ENCODE results near the gene TEX29. TPM values are rescaled to one million over a fixed set of nuclear protein-coding genes. Genes with fewer than 3 reads are reported as not detected.

TEX29 gene
- total RNA-seq (2011; cell fraction: chromatin; rRNA removed; ENCODE audit: low replicate concordance) = not detected in 2 replicates
- not detected in 2 replicates for total RNA-seq (2011; cell fraction: nucleolus; rRNA removed)
- total RNA-seq (2011; cell fraction: nucleoplasm; rRNA removed) = not detected in 2 replicates
- total RNA-seq (2014; rRNA removed) (not detected in 2 replicates), total RNA-seq (2014; rRNA removed; fragmentation: Illumina TruSeq; extraction: Trizol) (not detected in 2 replicates), total RNA-seq (2015; rRNA removed; fragmentation: Illumina TruSeq; extraction: Trizol) (not detected in 2 replicates), total RNA-seq (2021) (not detected in 2 replicates), polyA plus RNA-seq (2011; rRNA removed) (0.11 TPM in 1 of 2 replicates, not detected in the other), polyA plus RNA-seq (2014; fragmentation: Illumina TruSeq; extraction: Trizol) (not detected in 2 replicates), polyA plus RNA-seq (2014; fragmentation: Nextera tagmentation; extraction: Ambion mirVana) (under 1 TPM in 1 of 2 experiments, not detected in 1; 0.11 TPM), polyA plus RNA-seq (2014; rRNA removed) (not detected in 2 replicates), polyA minus RNA-seq (2011; rRNA and poly(A)+ RNA removed) (not detected in 2 replicates), Bru-seq, nascent RNA (percentile 8 among the genes with signal in this experiment), BruChase-seq, experiment 1, labeled RNA remaining after a 2-hour chase (percentile 18 among the genes with signal in this experiment), BruChase-seq, experiment 2, labeled RNA remaining after a 6-hour chase (percentile 24 among the genes with signal in this experiment)
- not detected in 2 replicates for polyA plus RNA-seq (2011; cell fraction: cytosol; rRNA removed)
- 0.18 and 0.40 TPM in 2 replicates for polyA plus RNA-seq (2011; cell fraction: nucleus; rRNA removed)
- polyA plus RNA-seq (2012) = not detected in 2 replicates
- polyA minus RNA-seq (2011; cell fraction: cytosol; rRNA and poly(A)+ RNA removed) = not detected in 2 replicates
- polyA minus RNA-seq (2011; cell fraction: nucleus; rRNA and poly(A)+ RNA removed) = not detected in 2 replicates
- long read RNA-seq, experiment 1, partial matches to known transcripts = 0 of 1 reads
- long read RNA-seq, experiment 1, other reads (novel, unspliced or antisense) = 1 of 1 reads
- long read RNA-seq, experiment 2 = 0 reads
- long read RNA-seq, experiment 3 = 0 reads

- in situ Hi-C loops (cut with MboI) = no loop called here
- no peak for TF ChIP-seq DPF2 (IDR thresholded peaks at IDR 0.05)
- no peak for TF ChIP-seq GTF2B (IDR thresholded peaks at IDR 0.05; ENCODE audit: extremely low read depth, insufficient read length)
- no peak for TF ChIP-seq RBBP5 (IDR thresholded peaks at IDR 0.05; ENCODE audit: borderline replicate concordance, insufficient read depth, low read length, poor library complexity, severe bottlenecking)
- TF ChIP-seq JUNB (CRISPR knock-in tag; conservative IDR thresholded peaks at IDR 0.05) = no peak
- TF ChIP-seq USF1 (CRISPR knock-in tag; IDR thresholded peaks at IDR 0.05) = peak; percentile 72
- TF ChIP-seq ATF1 (CRISPR knock-in tag; IDR thresholded peaks at IDR 0.05) = no peak
- peak; percentile 59 for TF ChIP-seq ATF1 (tag; IDR thresholded peaks at IDR 0.05)
- peak; percentile 45; the same call in 1 of the 2 replicates for TF ChIP-seq USF2 (CRISPR knock-in tag; IDR thresholded peaks at IDR 0.05)
- no peak for TF ChIP-seq BRCA1 (IDR thresholded peaks at IDR 0.05)
- TF ChIP-seq BRCA1 (CRISPR knock-in tag; IDR thresholded peaks at IDR 0.05) = no peak
- peak; percentile 50; the same call in 1 of the 2 replicates for TF ChIP-seq CREB1 (IDR thresholded peaks at IDR 0.05)
- TF ChIP-seq CREB1 (CRISPR knock-in tag; IDR thresholded peaks at IDR 0.05) = peak; percentile 39; the same call in 1 of the 2 replicates
- no peak for TF ChIP-seq ZNF274 (IDR thresholded peaks at IDR 0.05; ENCODE audit: borderline replicate concordance, low read depth, low read length)
- no peak for TF ChIP-seq FOSL1 (tag; conservative IDR thresholded peaks at IDR 0.05)
- no peak for TF ChIP-seq POU5F1 (IDR thresholded peaks at IDR 0.05; ENCODE audit: borderline replicate concordance, low read depth, low read length, partially characterized antibody)
Observed at GRCh38 chr13:111319998-111320911, at the start of gene TEX29. Gene TEX29 (plus strand): TSS chr13:111320642. CDS start chr13:111320891, 249 bp downstream.

More at GRCh38 chr13:111319998-111320911, at the start of gene TEX29:
- intact Hi-C loops (cut with micrococcal nuclease) = no loop called here
- 5% methylated on average over 10 of the region's 35 CpGs for WGBS (ENCODE audit: insufficient coverage, low coverage, missing lambda C conversion rate)
- BruUV-seq (replicated peaks) = no TSS peak
- Histone ChIP-seq H3K9me3 (replicated peaks; ENCODE audit: control insufficient read depth, insufficient read depth, low read depth, low read length) (no peaks in the 10 kb centered on the region), H3K27ac (ENCODE audit: extremely low read depth, low read depth, low read length) (no peak within 1 kb of the TSS), H3K27me3 (ENCODE audit: control insufficient read depth in 2 of 2, insufficient read depth in 2 of 2, low read length in 2 of 2) (peaks cover 2 to 67% of the 10 kb centered on the region in 2 experiments; a peak in 4 of 5 replicates), H3K79me2 (ENCODE audit: control insufficient read depth, insufficient read depth, low read length) (no peaks in the 10 kb centered on the region), H3K4me3 (no peak within 1 kb of the TSS), H3K4me1 (replicated peaks in 1 of 2; ENCODE audit: control insufficient read depth in 2 of 2, insufficient read depth in 2 of 2, low read length in 2 of 2) (peaks cover 0 to 6% of the 10 kb centered on the region in 2 experiments; a peak in 2 of 5 replicates), H3K4me2 (ENCODE audit: insufficient read depth, low read length) (no peak within 1 kb of the TSS), H3K9ac (ENCODE audit: insufficient read depth in 1 of 2, low read depth in 2 of 2, low read length in 2 of 2) (no peak within 1 kb of the TSS), H2AFZ (ENCODE audit: low read depth, low read length) (no peak within 1 kb of the TSS), H4K20me1 (replicated peaks; ENCODE audit: control insufficient read depth, insufficient read depth, low read length) (no peaks in the 10 kb centered on the region), H3K36me3 (ENCODE audit: control insufficient read depth, insufficient read depth, low read length) (no peaks in the 10 kb centered on the region), H3K9me1 (ENCODE audit: control insufficient read depth, insufficient read depth, low read length) (no peaks in the 10 kb centered on the region)
- ATAC-seq (0 out of 3 replicates have a peak, but pooled peaks have one; percentile 20), DNase-seq (ENCODE audit: extremely low read depth in 1 of 4, low spot score in 3 of 4) (no peak), FAIRE-seq (no peak)
- ChIA-PET POLR2A (no interaction called here), CTCF (ENCODE audit: low intra/inter-chr PET ratio) (no interaction called here)

All from K562 (cell line).